GM18867 (cell line): ENCODE results near the gene RAB25.

Experiments used
- ATAC-seq: cut with Tn5 transposase; IDR thresholded peaks from one replicate; pipeline ENCODE4 v1.9.1; 2021; ENCODE audit warnings: mild to moderate bottlenecking, moderate library complexity; ENCODE audit not compliant: unreplicated experiment

Gene RAB25

GRCh38 chr1:156100205-156100995 is 39.4 kb downstream of the RAB25 start:
- ATAC-seq = no peak

GRCh38 chr1:156101880-156102279 is 40.9 kb downstream of the RAB25 start:
- ATAC-seq = no peak

- ATAC-seq = no peak
These were observed 41.9 kb downstream of the RAB25 start for GRCh38 chr1:156102633-156103511.

GRCh38 chr1:156103521-156103947 is 42.6 kb downstream of the RAB25 start:
- ATAC-seq = no peak

GRCh38 chr1:156104065-156104810 is 43.3 kb downstream of the RAB25 start:
- ATAC-seq = no peak

GRCh38 chr1:156104861-156105832 is 44.2 kb downstream of the RAB25 start:
- ATAC-seq = no peak

GRCh38 chr1:156106624-156107488 is 45.9 kb downstream of the RAB25 start:
- peak; percentile 9 for ATAC-seq

- no peak for ATAC-seq
These were observed 47.1 kb downstream of the RAB25 start for GRCh38 chr1:156108057-156108456.

GRCh38 chr1:156108664-156109241 is 47.8 kb downstream of the RAB25 start:
- no peak for ATAC-seq

- no peak for ATAC-seq
These were observed 49.3 kb downstream of the RAB25 start for GRCh38 chr1:156110252-156110651.

- no peak for ATAC-seq
These were observed 50.5 kb downstream of the RAB25 start for GRCh38 chr1:156111355-156111962.

- no peak for ATAC-seq
These were observed 51.5 kb downstream of the RAB25 start for GRCh38 chr1:156112276-156113137.

GRCh38 chr1:156113282-156113950 is 52.5 kb downstream of the RAB25 start:
- ATAC-seq = no peak

- ATAC-seq = peak; percentile 74
These were observed 53.4 kb downstream of the RAB25 start, which contains the start of gene LMNA for GRCh38 chr1:156114101-156114918. LMNA (plus strand) TSS chr1:156114711; CDS start chr1:156114919, 208 bp downstream.

- ATAC-seq = peak; percentile 13
These were observed 54.1 kb downstream of the RAB25 start for GRCh38 chr1:156114919-156115513.
